ENCODE results near the gene WWC1. TPM values are rescaled to one million over a fixed set of nuclear protein-coding genes. Genes with fewer than 3 reads are reported as not detected.

WWC1 gene
- total RNA-seq, 1 experiment from 2014 or later: 29.4 TPM

- Histone ChIP-seq H3K4me3 (ENCODE audit: low read depth in 2 of 2, low read length in 2 of 2) (no peak overlapping the region), H3K9me3 (ENCODE audit: control insufficient read depth, insufficient read depth, low read depth, low read length) (no peaks in the 10 kb centered on the region), H3K27ac (ENCODE audit: low read length) (no peak overlapping the region), H3K36me3 (ENCODE audit: control insufficient read depth, insufficient read depth, low read length) (no peaks in the 10 kb centered on the region), H3K27me3 (ENCODE audit: control insufficient read depth, insufficient read depth, low read length) (no peaks in the 10 kb centered on the region), H3K4me1 (ENCODE audit: control insufficient read depth, insufficient read depth, low read length) (no peaks in the 10 kb centered on the region)
- intact Hi-C loops (cut with micrococcal nuclease; ENCODE audit: unreplicated experiment): no loop called here
- DNase-seq (ENCODE audit: low read depth, low spot score): no peak
- ChIA-PET CTCF (interaction anchor here (0.6 kb wide), 1 partner anchor 32 kb away, joined by 3 read pairs; no protein-coding TSS in a partner anchor), POLR2A (no interaction called here)
- in situ Hi-C loops (cut with HindIII; ENCODE audit: low pct_unique_long_range_greater_than_20kb, low sequenced_read_pairs): no loop called here
- TF ChIP-seq REST (IDR thresholded peaks at IDR 0.05; ENCODE audit: insufficient read depth in 1 of 2, low read depth in 2 of 2, low read length in 1 of 2) (no peak), TCF7L2 (IDR thresholded peaks at IDR 0.05; ENCODE audit: low read depth, low read length) (no peak), POLR2AphosphoS5 (IDR thresholded peaks at IDR 0.05; ENCODE audit: low read depth, low read length) (no peak), CTCF (IDR thresholded peaks at IDR 0.05) (no peak), SIN3A (IDR thresholded peaks at IDR 0.05; ENCODE audit: borderline replicate concordance, insufficient read depth, low read depth, low read length) (no peak)
- no peak for ATAC-seq
- no TSS peak for BruUV-seq (replicated peaks)
Measured at GRCh38 chr5:168390491-168390890, 99.0 kb downstream of the WWC1 start.

- CTCF ChIA-PET: no interaction called here
- intact Hi-C loops (cut with micrococcal nuclease; ENCODE audit: unreplicated experiment) (no loop called here), in situ Hi-C loops (cut with HindIII; ENCODE audit: low pct_unique_long_range_greater_than_20kb, low sequenced_read_pairs) (no loop called here)
- Histone ChIP-seq H3K27me3 (ENCODE audit: control insufficient read depth, insufficient read depth, low read length) (no peaks in the 10 kb centered on the region), H3K36me3 (ENCODE audit: control insufficient read depth, insufficient read depth, low read length) (no peaks in the 10 kb centered on the region), H3K4me1 (ENCODE audit: control insufficient read depth, insufficient read depth, low read length) (no peaks in the 10 kb centered on the region), H3K27ac (ENCODE audit: low read length) (no peak overlapping the region), H3K9me3 (ENCODE audit: control insufficient read depth, insufficient read depth, low read depth, low read length) (no peaks in the 10 kb centered on the region), H3K4me3 (ENCODE audit: low read depth in 2 of 2, low read length in 2 of 2) (no peak overlapping the region)
- TF ChIP-seq REST (IDR thresholded peaks at IDR 0.05; ENCODE audit: insufficient read depth in 1 of 2, low read depth in 2 of 2, low read length in 1 of 2): no peak
- ATAC-seq (no peak), DNase-seq (ENCODE audit: low read depth, low spot score) (no peak)
- no TSS peak for BruUV-seq (replicated peaks)
- POLR2A ChIA-PET: no interaction called here
Measured at GRCh38 chr5:168393773-168394172, 102.3 kb downstream of the WWC1 start.

All from Panc1 (cell line).